HCT116 (cell line): ENCODE measurements around the gene GNG12. TPM values are rescaled to one million over a fixed set of nuclear protein-coding genes. Genes with fewer than 3 reads are reported as not detected.
"Not testable (repeated sequence)": the region's sequence is repeated elsewhere in the genome, so short reads cannot be mapped to it uniquely, and the experiment has no call there.

Experiments used
- ATAC-seq: fragments of 200-7000 bp; cut with Tn5 transposase; 2 replicates; pipeline ENCODE4 v1.9.1; 2020; ENCODE audit warnings: mild to moderate bottlenecking, moderate library complexity
- BruUV-seq: library from RNA; stranded (reverse); fragments of 400-500 nt; replicated peaks from 2 replicates; lab custom pipeline; 2021; lab: Mats Ljungman, UMichigan
- CTCF ChIA-PET: fragments of 300-600 bp; sonication (Branson Sonifier 250); formaldehyde crosslinking; loops from one replicate; lab custom pipeline; 2021; ENCODE audit warnings: antibody characterized with exemption; lab: Charles Lee
- POLR2A ChIA-PET: fragments of 300-600, 350-600 bp; sonication (Branson Sonifier 250); formaldehyde crosslinking; loops from one replicate; lab custom pipeline; 2021; ENCODE audit warnings: antibody characterized with exemption; lab: Charles Lee
- RAD21 ChIA-PET, 2 experiments: fragments of 300-600 bp; sonication (Branson Sonifier 250); formaldehyde crosslinking; loops; one replicate each; lab custom pipeline; 2023; ENCODE audit warnings: low total read pairs in 2 of 2; ENCODE audit not compliant: uncharacterized antibody in 2 of 2, unreplicated experiment in 2 of 2, low non-redundant PET in 1 of 2; lab: Charles Lee
- DNase-seq: peaks from one replicate; pipeline ENCODE4 v3.0.0-alpha.2; 2010; ENCODE audit warnings: low read depth, low spot score
- H2AFZ ChIP-seq: fragments of 200-600 bp; shearing (Covaris generic), sonication (generic); 2 replicates; pipeline ENCODE4 v1.6.1; 2017; ENCODE audit warnings: low read depth, mixed run types, mixed read lengths, antibody characterized with exemption, low read length; ENCODE audit not compliant: poor library complexity, severe bottlenecking
- H3K27ac ChIP-seq: 2 replicates; pipeline ENCODE4 v1.5.1; 2012; ENCODE audit warnings: low read depth, low read length
- H3K27me3 ChIP-seq: fragments of 200-600 bp; sonication (generic); 2 replicates; pipeline ENCODE4 v1.6.1; 2016; ENCODE audit warnings: mixed run types, low read length, mixed read lengths; ENCODE audit not compliant: insufficient read depth
- H3K36me3 ChIP-seq, 2 experiments: fragments of 200-500 bp in 1 of 2; fragments of 200-600 bp in 1 of 2; sonication (Bioruptor generic) in 1 of 2; sonication (generic) in 1 of 2; 2 replicates each; pipeline versions ENCODE4 v1.5.1 to v1.6.1; 2014 to 2016; ENCODE audit warnings: low read length in 2 of 2, inconsistent platforms in 1 of 2, mixed read lengths in 1 of 2, mixed run types in 1 of 2; ENCODE audit not compliant: insufficient read depth in 2 of 2, control insufficient read depth in 1 of 2
- H3K4me1 ChIP-seq, 2 experiments: fragments of 200-600 bp in 1 of 2; sonication (generic) in 1 of 2; 2 replicates each; pipeline versions ENCODE4 v1.5.1 to v1.6.1; 2012 to 2017; ENCODE audit warnings: low read length in 2 of 2, inconsistent platforms in 1 of 2, mild to moderate bottlenecking in 1 of 2, mixed read lengths in 1 of 2, mixed run types in 1 of 2, moderate library complexity in 1 of 2; ENCODE audit not compliant: insufficient read depth in 2 of 2, control insufficient read depth in 1 of 2
- H3K4me2 ChIP-seq: fragments of 200-600 bp; sonication (generic); 2 replicates; pipeline ENCODE4 v1.6.1; 2017; ENCODE audit warnings: mixed run types, low read length, mixed read lengths
- H3K4me3 ChIP-seq, 2 experiments: fragments of 200-600 bp in 1 of 2; sonication (generic) in 1 of 2; replicated peaks in 1 of 2; 2 replicates each; pipeline ENCODE4 v1.5.1; 2011 to 2016; ENCODE audit warnings: low read length in 2 of 2, control low read depth in 1 of 2, low read depth in 1 of 2, mild to moderate bottlenecking in 1 of 2, mixed read lengths in 1 of 2, mixed run types in 1 of 2
- H3K79me2 ChIP-seq: fragments of 200-600 bp; sonication (generic); 2 replicates; pipeline ENCODE4 v1.6.1; 2017; ENCODE audit warnings: mild to moderate bottlenecking, mixed run types, low read length, moderate library complexity, mixed read lengths; ENCODE audit not compliant: insufficient read depth
- H3K9ac ChIP-seq: fragments of 200-600 bp; sonication (generic); 2 replicates; pipeline ENCODE4 v1.6.1; 2016; ENCODE audit warnings: low read length, mixed read lengths
- H3K9me2 ChIP-seq: fragments of 200-600 bp; sonication (generic), shearing (Covaris generic); 2 replicates; pipeline ENCODE4 v1.6.1; 2017; ENCODE audit warnings: mixed run types, mild to moderate bottlenecking, moderate library complexity; ENCODE audit not compliant: insufficient read depth
- H3K9me3 ChIP-seq, 2 experiments: fragments of 200-500 bp in 1 of 2; fragments of 200-600 bp in 1 of 2; sonication (Bioruptor generic) in 1 of 2; sonication (generic) in 1 of 2; 2 replicates each; pipeline ENCODE4 v1.6.1; 2014 to 2017; ENCODE audit warnings: low read length in 2 of 2, mixed read lengths in 2 of 2, inconsistent platforms in 1 of 2, low read depth in 1 of 2, mild to moderate bottlenecking in 1 of 2, mixed run types in 1 of 2, moderate library complexity in 1 of 2; ENCODE audit not compliant: control insufficient read depth in 1 of 2, insufficient read depth in 1 of 2
- H4K20me1 ChIP-seq: fragments of 200-600 bp; sonication (generic), shearing (Covaris generic); 2 replicates; pipeline ENCODE4 v1.6.1; 2017; ENCODE audit warnings: mixed run types, mild to moderate bottlenecking, moderate library complexity; ENCODE audit not compliant: insufficient read depth
- CBX3 ChIP-seq: IDR thresholded peaks from 2 replicates; pipeline ENCODE4 v1.6.1; 2012; ENCODE audit warnings: low read depth
- EGR1 ChIP-seq: IDR thresholded peaks from 2 replicates; pipeline ENCODE4 v1.6.1; 2012; ENCODE audit warnings: low read depth
- ELF1 ChIP-seq: IDR thresholded peaks from 2 replicates; pipeline ENCODE4 v1.6.1; 2012; ENCODE audit warnings: low read depth, borderline replicate concordance
- JUND ChIP-seq: IDR thresholded peaks from 2 replicates; pipeline ENCODE4 v1.6.1; 2012
- MAX ChIP-seq: IDR thresholded peaks from 2 replicates; pipeline ENCODE4 v1.6.1; 2012
- POLR2A ChIP-seq: IDR thresholded peaks from 2 replicates; pipeline ENCODE4 v1.7.0; 2011; ENCODE audit warnings: borderline replicate concordance; ENCODE audit not compliant: insufficient read depth, insufficient read length; ENCODE audit errors: extremely low read depth
- POLR2AphosphoS5 ChIP-seq: IDR thresholded peaks from 2 replicates; pipeline ENCODE4 v1.6.1; 2011; ENCODE audit warnings: mild to moderate bottlenecking, low read depth, low read length, moderate library complexity
- RAD21 ChIP-seq: IDR thresholded peaks from 2 replicates; pipeline ENCODE4 v1.6.1; 2012; ENCODE audit warnings: low read depth, mild to moderate bottlenecking
- SIN3A ChIP-seq: IDR thresholded peaks from 2 replicates; pipeline ENCODE4 v1.6.1; 2012; ENCODE audit warnings: low read depth
- SP1 ChIP-seq: IDR thresholded peaks from 2 replicates; pipeline ENCODE4 v1.6.1; 2012; ENCODE audit warnings: low read depth
- SRF ChIP-seq: IDR thresholded peaks from 2 replicates; pipeline ENCODE4 v1.6.1; 2012; ENCODE audit warnings: low read depth
- ZBTB33 ChIP-seq: IDR thresholded peaks from 2 replicates; pipeline ENCODE4 v1.6.1; 2011; ENCODE audit warnings: mild to moderate bottlenecking, low read length, moderate library complexity; ENCODE audit not compliant: insufficient replicate concordance; ENCODE audit errors: extremely low read depth
- ZNF274 ChIP-seq: fragments of 200-500 bp; sonication (Bioruptor generic); IDR thresholded peaks from 2 replicates; pipeline ENCODE4 v1.6.1; 2014; ENCODE audit warnings: mild to moderate bottlenecking, low read depth, low read length, inconsistent platforms
- intact Hi-C: fragments of 100-400 bp; cut with micrococcal nuclease; formaldehyde crosslinking; loops from 2 replicates; pipeline ENCODE4 v1.10.0; 2022
- total RNA-seq: library from RNA; stranded (reverse); gene quantifications from one replicate; pipeline ENCODE4 v1.2.1, GENCODE V29; 2021; ENCODE audit not compliant: unreplicated experiment
- TF ChIP-seq, protein P1 (sequence below): IDR thresholded peaks from 2 replicates; pipeline ENCODE4 v1.6.1; 2012
- TF ChIP-seq, protein P2 (sequence below), 3 experiments: fragments of 200-600 bp in 1 of 3; sonication (generic) in 1 of 3; IDR thresholded peaks in 2 of 3; conservative IDR thresholded peaks in 1 of 3; 2 replicates each; pipeline ENCODE4 v1.5.1; 2012 to 2017; ENCODE audit warnings: low read depth in 2 of 3, low read length in 2 of 3, antibody characterized with exemption in 1 of 3, borderline replicate concordance in 1 of 3, control low read depth in 1 of 3, mild to moderate bottlenecking in 1 of 3, mixed read lengths in 1 of 3, mixed run types in 1 of 3, moderate library complexity in 1 of 3; ENCODE audit not compliant: insufficient read depth in 1 of 3

GNG12 gene
- total RNA-seq, 1 experiment from 2014 or later, result 49.6 TPM

- Histone ChIP-seq H3K27me3 (no peaks in the 10 kb centered on the region), H3K27ac (no peak overlapping the region), H4K20me1 (no peaks in the 10 kb centered on the region), H2AFZ (no peak overlapping the region), H3K4me3 (no peak overlapping the region), H3K9ac (no peak overlapping the region), H3K4me2 (no peak overlapping the region), H3K9me3 (no peaks in the 10 kb centered on the region), H3K36me3 (no peaks in the 10 kb centered on the region), H3K9me2 (no peaks in the 10 kb centered on the region), H3K79me2 (no peaks in the 10 kb centered on the region), H3K4me1 (no peaks in the 10 kb centered on the region)
- TF ChIP-seq JUND (no peak), RAD21 (no peak), POLR2AphosphoS5 (no peak), SP1 (no peak), SRF (no peak), ELF1 (no peak), EGR1 (no peak), SIN3A (no peak), ZNF274 (no peak), ZBTB33 (no peak), MAX (no peak), POLR2A (no peak), CBX3 (no peak)
- TF ChIP-seq, protein P1, sequence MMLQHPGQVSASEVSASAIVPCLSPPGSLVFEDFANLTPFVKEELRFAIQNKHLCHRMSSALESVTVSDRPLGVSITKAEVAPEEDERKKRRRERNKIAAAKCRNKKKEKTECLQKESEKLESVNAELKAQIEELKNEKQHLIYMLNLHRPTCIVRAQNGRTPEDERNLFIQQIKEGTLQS, result no peak
- TF ChIP-seq, protein P2, sequence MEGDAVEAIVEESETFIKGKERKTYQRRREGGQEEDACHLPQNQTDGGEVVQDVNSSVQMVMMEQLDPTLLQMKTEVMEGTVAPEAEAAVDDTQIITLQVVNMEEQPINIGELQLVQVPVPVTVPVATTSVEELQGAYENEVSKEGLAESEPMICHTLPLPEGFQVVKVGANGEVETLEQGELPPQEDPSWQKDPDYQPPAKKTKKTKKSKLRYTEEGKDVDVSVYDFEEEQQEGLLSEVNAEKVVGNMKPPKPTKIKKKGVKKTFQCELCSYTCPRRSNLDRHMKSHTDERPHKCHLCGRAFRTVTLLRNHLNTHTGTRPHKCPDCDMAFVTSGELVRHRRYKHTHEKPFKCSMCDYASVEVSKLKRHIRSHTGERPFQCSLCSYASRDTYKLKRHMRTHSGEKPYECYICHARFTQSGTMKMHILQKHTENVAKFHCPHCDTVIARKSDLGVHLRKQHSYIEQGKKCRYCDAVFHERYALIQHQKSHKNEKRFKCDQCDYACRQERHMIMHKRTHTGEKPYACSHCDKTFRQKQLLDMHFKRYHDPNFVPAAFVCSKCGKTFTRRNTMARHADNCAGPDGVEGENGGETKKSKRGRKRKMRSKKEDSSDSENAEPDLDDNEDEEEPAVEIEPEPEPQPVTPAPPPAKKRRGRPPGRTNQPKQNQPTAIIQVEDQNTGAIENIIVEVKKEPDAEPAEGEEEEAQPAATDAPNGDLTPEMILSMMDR (IDR thresholded peaks at IDR 0.05 in 2 of 3, conservative IDR thresholded peaks at IDR 0.05 in 1 of 3; ENCODE audit: borderline replicate concordance in 1 of 3, insufficient read depth in 1 of 3, low read depth in 2 of 3, low read length in 2 of 3), result no peak
- POLR2A ChIA-PET, result interaction anchor here (1.5 kb wide), 1 partner anchor 19 kb away, joined by 5 read pairs; the partner anchor contains the start of gene GADD45A
- BruUV-seq, result no TSS peak
- intact Hi-C loops, result no loop called here
- RAD21 ChIA-PET, result no interaction called here
- CTCF ChIA-PET, result no interaction called here
- DNase-seq (no peak), ATAC-seq (no peak)
These were observed 166.6 kb downstream of the GNG12 start for GRCh38 chr1:67666636-67667035.

DNA sequence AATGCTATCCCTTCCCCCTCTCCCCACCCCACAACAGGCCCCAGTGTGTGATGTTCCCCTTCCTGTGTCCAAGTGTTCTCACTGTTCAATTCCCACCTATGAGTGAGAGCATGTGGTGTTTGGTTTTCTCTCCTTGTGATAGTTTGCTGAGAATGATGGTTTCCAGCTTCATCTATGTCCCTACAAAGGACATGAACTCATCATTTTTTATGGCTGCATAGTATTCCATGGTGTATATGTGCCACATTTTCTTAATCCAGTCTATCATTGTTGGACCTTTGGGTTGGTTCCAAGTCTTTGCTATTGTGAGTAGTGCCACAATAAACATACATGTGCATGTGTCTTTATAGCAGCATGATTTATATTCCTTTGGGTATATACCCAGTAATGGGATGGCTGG, 168.0 kb downstream of the GNG12 start:
- intact Hi-C loops, H3K4me3 ChIP-seq, H3K9ac ChIP-seq, ATAC-seq, H3K9me3 ChIP-seq, H3K27ac ChIP-seq, CTCF ChIA-PET, BruUV-seq, H4K20me1 ChIP-seq, POLR2A ChIA-PET, H3K4me1 ChIP-seq, H3K9me2 ChIP-seq, H3K79me2 ChIP-seq, RAD21 ChIA-PET, H3K36me3 ChIP-seq, H3K4me2 ChIP-seq, H2AFZ ChIP-seq, H3K27me3 ChIP-seq, DNase-seq: not testable (repeated sequence)
